Left cardiac atrium (tissue), 4 donors: Measurements from ENCODE around the gene MACROD2. TPM values are rescaled to one million over a fixed set of nuclear protein-coding genes. Genes with fewer than 3 reads are reported as not detected.
A peak's percentile ranks its signal among the peaks of the same experiment; 100 is the strongest.

Experiments
- ATAC-seq, 2 donors: fragments of 200-7000 bp; cut with Tn5 transposase; one replicate each; pipeline ENCODE4 v1.9.1; 2020; ENCODE audit warnings: mild to moderate bottlenecking in 2 of 2, moderate library complexity in 2 of 2
- DNase-seq: peaks from one replicate; pipeline ENCODE4 v3.0.0-alpha.2; 2020
- intact Hi-C, 2 donors: fragments of 100-400 bp; cut with DNase I; formaldehyde crosslinking; loops; one replicate each; pipeline versions ENCODE4 v1.14.1 to v1.15.1; 2022 to 2023
- total RNA-seq, 2 donors: library from RNA; stranded (reverse); fragmentation: NEBNext Ultra II Directional; extraction: Animal tissue kit (Norgen Biotek cat#: 25700); gene quantifications; one replicate each; pipeline ENCODE4 v1.2.1, GENCODE V29; 2021
- donor health status: DM: no; HTN: yes; CAD: no.
- donor health status: DM: no; HTN: yes; CAD: no; lungs with severe emphysema.
- donor health status: DM: yes; HTN: yes; CAD: no.
- donor health status: Dilated cardiomyopathy.

The MACROD2 gene
- total RNA-seq, 2 donors from 2014 or later = 1.3 to 2.6 TPM

DNA sequence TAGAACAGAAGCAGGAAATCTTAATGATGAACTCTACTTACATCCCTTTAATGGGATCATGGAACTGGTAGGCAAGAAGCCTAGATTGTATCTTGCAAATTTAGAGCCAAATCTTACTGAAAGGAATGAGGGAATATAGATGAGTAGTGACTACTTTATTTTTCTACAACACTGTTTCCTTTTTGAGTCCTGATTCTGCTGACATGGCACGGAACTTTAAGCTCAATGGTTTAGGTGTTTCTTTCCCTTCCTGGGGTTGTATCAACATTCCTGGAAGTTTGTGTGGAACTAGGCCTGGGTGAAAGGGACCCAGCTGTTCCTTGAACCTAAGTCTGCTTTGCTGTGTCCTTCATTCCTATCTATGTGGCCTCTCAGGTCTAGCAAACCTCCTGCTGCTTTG lies 1047.4 kb downstream of the MACROD2 start:
- ATAC-seq = no peak
- DNase-seq = no peak
- intact Hi-C loops = no loop called here

- peak; percentile 58 for DNase-seq
- intact Hi-C loops = no loop called here
- peak; percentile 81 to 96 for ATAC-seq
These were observed 1049.9 kb downstream of the MACROD2 start for GRCh38 chr20:15045246-15045645.

DNA sequence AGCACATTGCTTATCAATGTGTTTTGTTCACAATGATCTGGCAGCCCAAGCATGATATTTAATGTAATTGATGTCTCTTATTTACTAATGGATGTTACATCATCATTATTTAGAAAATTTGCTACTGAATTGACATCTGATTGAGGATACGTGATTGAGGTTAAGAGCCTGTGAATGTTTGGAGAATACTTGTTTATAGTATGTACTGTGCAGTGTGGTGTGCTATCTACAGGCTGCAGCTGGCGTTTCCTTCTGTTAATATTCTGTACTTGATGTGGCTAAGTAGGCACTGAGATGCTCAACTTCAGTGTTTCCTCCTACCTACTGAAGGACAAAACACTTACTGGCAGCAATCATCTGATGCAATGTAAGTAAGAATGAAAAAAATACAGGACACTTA lies 1051.7 kb downstream of the MACROD2 start:
- DNase-seq (no peak), ATAC-seq (no peak)
- intact Hi-C loops = no loop called here

DNA sequence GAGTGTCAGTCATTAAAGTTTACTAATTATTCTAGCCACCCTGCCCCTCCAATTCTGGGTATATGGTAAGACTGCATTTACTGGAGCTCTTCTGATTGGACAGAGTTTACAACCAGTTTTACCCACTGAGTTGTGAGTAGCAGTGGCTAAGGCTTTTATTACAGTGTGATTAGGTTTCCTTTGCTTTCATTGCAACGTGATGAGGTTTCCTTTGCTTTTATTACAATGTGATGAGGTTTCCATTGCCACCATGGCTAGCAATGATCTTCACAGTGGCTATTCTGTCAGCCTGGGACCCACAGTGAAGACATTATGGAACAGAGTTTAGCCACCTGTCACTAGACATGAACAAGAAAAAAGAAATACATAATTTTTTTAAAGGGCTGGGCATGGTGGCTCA lies 1052.3 kb downstream of the MACROD2 start:
- intact Hi-C loops = no loop called here
- no peak for DNase-seq
- no peak for ATAC-seq

GRCh38 chr20:15056246-15056645 lies 1060.9 kb downstream of the MACROD2 start:
- intact Hi-C loops = no loop called here
- no peak for ATAC-seq
- DNase-seq = no peak

DNA sequence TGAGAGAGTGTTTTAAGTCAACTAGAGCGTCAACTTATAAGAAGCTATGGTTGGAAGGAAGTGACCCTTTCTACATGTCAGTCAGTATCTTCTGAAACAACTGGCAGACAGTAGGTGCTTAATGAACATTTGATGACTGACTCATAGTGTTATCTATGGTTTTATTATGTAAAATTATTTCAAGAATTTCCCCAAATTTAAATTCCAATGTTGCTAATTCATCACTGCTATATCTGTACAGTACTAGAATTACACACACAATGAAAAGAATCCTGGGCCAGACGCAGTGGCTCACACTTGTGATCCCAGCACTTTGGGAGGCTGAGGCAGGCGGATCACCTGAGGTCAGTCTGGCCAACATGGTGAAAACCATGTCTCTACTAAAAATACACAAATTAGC lies 1063.5 kb downstream of the MACROD2 start:
- DNase-seq (no peak), ATAC-seq (no peak)
- intact Hi-C loops = no loop called here

DNA sequence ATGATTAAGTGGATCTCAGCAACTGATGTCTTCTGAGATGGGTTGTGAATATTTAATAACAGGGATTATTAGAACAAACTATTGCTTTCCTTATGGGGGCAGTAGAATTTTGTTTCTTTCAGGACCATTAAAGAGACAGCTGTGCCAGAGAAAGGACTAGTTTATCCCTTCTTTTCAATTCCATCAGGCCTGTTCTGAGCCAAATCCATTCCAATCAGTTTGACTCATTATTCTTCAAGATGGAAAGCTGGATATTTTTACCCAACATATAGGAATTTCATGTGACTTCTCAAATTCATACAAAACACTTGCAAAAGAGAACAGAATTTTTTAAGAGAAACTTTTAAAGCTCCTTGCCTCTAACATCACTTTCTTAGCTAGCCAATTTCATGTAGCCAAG lies 1064.1 kb downstream of the MACROD2 start:
- DNase-seq (no peak), ATAC-seq (no peak)
- intact Hi-C loops = no loop called here

DNA sequence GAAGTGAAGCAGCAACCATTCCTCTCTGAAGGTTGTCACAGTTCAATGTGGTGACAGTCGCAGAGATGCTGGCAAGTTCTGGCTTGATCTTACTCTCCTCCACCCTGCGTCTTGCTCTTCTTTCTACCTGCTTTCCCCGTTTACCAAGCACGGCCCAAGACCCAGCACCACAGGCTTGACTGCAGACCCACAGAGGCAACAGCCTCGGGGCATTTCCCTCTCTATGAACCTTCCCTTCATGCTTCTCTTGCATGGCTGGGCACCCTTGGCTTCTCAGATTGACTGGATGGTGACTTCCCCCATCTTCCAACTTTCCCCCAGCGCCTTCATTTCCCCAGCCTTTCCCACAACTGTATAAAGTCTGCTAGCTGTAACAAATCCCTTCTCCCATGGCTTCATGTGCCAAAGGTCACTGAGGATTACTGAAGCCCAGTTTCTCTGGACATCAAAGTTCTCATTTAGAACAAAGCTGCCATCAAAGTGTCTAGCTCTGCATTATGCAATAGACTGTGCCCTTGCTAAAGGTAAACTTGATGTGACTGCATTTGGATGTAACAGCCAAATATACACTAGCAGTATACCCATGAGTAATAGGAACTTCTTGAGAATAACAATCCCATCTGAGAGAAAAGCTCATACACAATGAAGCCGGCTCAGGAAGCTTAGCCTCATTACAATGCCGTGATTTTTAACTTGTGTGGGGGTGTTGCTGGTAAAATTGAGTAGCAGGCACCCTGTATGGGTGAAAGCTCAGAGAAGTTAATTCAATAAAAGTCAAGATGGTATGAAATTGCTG lies 1065.1 kb downstream of the MACROD2 start:
- DNase-seq = no peak
- no peak for ATAC-seq
- intact Hi-C loops = no loop called here

- no peak for ATAC-seq
- intact Hi-C loops = no loop called here
- no peak for DNase-seq
These were observed 1065.7 kb downstream of the MACROD2 start for GRCh38 chr20:15061061-15061430.

DNA sequence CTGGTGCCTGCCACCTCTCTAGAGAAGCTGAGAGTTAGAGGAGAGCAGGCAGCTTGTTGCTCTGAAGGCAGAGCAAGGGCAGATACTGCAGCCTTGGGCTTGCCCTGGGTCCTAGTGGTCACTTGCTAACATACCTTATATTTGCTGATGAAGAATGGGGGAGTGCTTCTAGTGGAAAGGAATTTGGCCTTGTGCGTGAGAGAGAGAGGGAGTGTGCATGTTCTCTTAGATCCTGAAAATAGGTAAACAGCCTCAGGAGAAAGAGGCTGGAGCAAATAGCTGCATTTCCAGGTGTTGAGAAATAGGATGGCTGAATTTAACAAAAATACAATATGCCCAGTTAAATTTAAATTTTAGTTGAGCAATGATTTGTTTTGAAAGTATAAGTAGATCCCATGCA lies 1066.6 kb downstream of the MACROD2 start:
- DNase-seq (no peak), ATAC-seq (peak in 1 of 2 donors; percentile 56)
- intact Hi-C loops = no loop called here

GRCh38 chr20:15063081-15063480 lies 1067.8 kb downstream of the MACROD2 start:
- DNase-seq (no peak), ATAC-seq (no peak)
- intact Hi-C loops = no loop called here

- DNase-seq = no peak
- intact Hi-C loops = no loop called here
- ATAC-seq = no peak
These were observed 1069.4 kb downstream of the MACROD2 start for GRCh38 chr20:15064741-15065140.

DNA sequence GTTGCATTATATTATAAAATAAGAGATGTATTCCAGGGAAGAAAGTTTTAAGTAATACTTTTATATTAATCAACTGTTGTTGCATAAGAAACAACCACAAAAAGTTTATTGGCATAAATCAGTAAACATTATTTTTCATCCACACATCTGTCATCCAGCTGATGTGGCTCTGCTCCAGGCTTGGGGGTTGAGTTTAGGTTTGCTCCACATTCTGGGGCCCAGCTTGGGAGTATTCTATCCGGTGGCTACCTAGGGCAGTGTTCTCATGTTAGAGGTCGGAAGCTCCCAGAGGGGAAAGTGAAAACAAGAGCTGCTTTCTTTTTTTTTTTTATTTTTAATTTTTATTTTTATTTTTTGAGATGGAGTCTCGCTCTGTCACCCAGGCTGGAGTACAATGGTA lies 1070.5 kb downstream of the MACROD2 start:
- ATAC-seq = no peak
- intact Hi-C loops = no loop called here

GRCh38 chr20:15068486-15068885 lies 1073.2 kb downstream of the MACROD2 start:
- DNase-seq = no peak
- intact Hi-C loops = no loop called here
- ATAC-seq = no peak

More for the DNA sequence above, 1070.5 kb downstream of the MACROD2 start:
- DNase-seq = no peak

DNA sequence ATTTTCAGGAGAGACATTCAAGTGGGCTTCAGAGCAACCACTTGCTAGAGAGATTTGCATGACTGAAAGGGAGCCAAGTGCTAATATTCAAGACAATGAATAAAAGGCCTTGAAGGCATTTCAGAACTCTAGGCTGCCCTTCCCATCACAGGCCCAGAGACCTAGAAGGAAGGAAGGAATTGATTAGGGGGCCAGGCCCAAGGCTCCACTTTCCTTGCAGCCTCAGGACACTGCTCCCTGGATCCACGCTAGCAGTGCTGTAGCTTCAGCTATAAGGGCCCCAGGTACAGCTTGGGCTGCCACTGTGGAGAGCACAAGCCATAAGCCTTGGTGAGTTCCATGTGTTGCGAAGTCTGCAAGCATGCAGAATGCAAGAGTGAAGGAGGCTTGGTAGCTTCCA lies 1074.0 kb downstream of the MACROD2 start:
- no peak for ATAC-seq
- no peak for DNase-seq
- intact Hi-C loops = no loop called here

GRCh38 chr20:15071085-15071808 lies 1075.9 kb downstream of the MACROD2 start:
- intact Hi-C loops = no loop called here
- ATAC-seq = no peak
- DNase-seq = no peak

- intact Hi-C loops = no loop called here
- DNase-seq (no peak), ATAC-seq (no peak)
These were observed 1077.0 kb downstream of the MACROD2 start for GRCh38 chr20:15072316-15072715.

DNA sequence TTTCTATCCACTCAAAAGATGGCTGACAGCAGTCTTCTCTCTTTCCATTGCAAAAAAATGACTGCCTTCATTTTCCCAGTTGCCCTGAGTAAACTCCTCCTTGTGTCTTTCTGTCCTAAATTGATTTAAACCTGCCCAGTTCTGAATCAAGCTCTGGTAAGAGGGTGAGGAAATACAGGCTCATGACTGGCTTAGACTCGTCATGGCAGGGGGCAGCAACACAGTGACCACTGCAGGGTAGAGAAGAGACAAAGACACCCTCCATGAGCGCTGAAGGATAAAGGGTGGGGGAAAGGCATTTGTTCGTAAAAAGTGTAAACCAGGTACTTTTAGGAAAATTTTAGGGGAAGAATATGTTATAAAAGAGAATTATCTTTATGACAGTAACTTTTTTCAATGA lies 1080.3 kb downstream of the MACROD2 start:
- intact Hi-C loops = no loop called here
- no peak for DNase-seq
- no peak for ATAC-seq

DNA sequence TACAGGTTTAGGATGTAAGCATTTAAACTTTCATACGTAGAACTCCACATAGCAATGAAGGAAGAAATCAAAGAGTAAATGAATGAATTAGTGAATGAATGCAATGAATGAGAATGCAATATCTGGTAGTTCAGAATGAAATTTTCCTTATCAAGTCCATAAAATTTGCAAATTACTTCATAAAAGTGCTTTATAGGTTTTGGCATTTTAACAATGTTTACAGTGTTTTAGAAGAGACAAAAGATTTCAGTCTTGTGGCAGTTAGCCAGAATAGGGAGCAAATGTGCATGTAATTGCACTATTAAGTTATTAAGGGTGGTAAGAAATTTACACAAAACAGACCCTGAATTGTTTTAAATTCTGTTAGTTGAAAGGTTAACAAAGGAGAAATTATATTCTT lies 1081.5 kb downstream of the MACROD2 start:
- ATAC-seq (no peak), DNase-seq (no peak)
- intact Hi-C loops = no loop called here

DNA sequence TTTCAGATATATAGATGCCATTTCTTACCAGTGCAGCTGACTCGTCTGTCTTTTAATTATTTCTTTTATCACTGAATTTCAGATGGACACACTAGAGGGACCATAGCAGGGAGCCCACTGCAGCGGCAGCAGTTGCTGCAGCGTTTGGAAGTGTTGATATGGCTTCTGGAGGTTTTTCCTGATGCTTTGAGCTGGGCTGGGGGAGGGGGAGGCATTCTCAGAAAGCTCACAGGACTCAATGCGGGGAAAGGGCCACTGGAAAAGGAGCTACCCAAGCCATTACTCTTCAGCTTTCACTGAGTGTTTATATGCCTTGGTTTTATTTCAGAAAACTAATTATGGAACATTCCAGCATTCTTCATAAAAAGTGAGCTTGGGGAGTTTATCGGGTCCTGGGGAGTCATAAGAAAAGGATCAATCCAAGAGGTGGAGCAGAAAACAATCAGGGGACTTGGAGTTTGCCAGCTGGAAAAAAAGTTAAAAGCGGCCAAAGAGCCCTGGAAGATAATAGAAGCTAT lies 1082.5 kb downstream of the MACROD2 start:
- intact Hi-C loops = no loop called here
- DNase-seq = no peak
- no peak for ATAC-seq
